Body of pancreas (tissue), 4 donors: Measurements from ENCODE around the gene DDX5.

Experiments used
- POLR2A ChIP-seq, 3 donors: fragments of 450-650 bp; IDR thresholded peaks; one replicate each; pipeline ENCODE4 v1.6.1; 2016; ENCODE audit warnings: antibody characterized with exemption in 3 of 3, mild to moderate bottlenecking in 2 of 3
- TF ChIP-seq, protein P1 (sequence below), 7 experiments: fragments of 450-650 bp in 4 of 7; fragments of 200-600 bp in 3 of 7; sonication (generic) in 3 of 7; IDR thresholded peaks; one replicate each; pipeline ENCODE4 v1.5.1; 2016 to 2019; ENCODE audit warnings: antibody characterized with exemption in 7 of 7

DNA sequence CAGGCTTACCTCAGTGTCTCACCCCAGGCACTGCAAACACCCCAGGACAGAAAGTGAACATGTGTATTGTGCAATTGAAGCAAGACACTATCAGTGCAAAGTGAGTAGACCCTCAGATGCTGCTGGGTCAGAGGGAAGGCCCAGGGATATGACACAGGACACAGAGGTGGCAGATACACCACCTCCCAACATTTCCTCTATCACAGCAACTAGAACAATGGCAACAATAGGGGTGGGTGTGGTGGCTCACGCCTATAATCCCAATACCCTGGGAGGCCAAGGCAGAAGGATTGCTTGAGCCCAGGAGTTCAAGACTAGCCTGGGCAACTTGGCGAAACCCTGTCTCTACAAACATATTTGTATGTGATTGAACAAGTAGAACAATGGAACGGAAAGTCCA is 34.6 kb downstream of the DDX5 start:
- TF ChIP-seq, protein P1, sequence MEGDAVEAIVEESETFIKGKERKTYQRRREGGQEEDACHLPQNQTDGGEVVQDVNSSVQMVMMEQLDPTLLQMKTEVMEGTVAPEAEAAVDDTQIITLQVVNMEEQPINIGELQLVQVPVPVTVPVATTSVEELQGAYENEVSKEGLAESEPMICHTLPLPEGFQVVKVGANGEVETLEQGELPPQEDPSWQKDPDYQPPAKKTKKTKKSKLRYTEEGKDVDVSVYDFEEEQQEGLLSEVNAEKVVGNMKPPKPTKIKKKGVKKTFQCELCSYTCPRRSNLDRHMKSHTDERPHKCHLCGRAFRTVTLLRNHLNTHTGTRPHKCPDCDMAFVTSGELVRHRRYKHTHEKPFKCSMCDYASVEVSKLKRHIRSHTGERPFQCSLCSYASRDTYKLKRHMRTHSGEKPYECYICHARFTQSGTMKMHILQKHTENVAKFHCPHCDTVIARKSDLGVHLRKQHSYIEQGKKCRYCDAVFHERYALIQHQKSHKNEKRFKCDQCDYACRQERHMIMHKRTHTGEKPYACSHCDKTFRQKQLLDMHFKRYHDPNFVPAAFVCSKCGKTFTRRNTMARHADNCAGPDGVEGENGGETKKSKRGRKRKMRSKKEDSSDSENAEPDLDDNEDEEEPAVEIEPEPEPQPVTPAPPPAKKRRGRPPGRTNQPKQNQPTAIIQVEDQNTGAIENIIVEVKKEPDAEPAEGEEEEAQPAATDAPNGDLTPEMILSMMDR (IDR thresholded peaks at IDR 0.05) = no peak
- TF ChIP-seq POLR2A (IDR thresholded peaks at IDR 0.05) = no peak
